Gastrocnemius medialis (tissue), 4 donors: ENCODE measurements around the gene DGKG.

Source experiments
- CTCF ChIP-seq, 5 experiments: fragments of 450-650 bp in 3 of 5; fragments of 200-600 bp in 2 of 5; sonication (generic) in 2 of 5; IDR thresholded peaks in 4 of 5; conservative IDR thresholded peaks in 1 of 5; 1 replicate in 4 of 5; 2 replicates in 1 of 5; pipeline ENCODE4 v1.5.1; 2016 to 2019; ENCODE audit warnings: antibody characterized with exemption in 5 of 5, mild to moderate bottlenecking in 3 of 5, moderate library complexity in 3 of 5
- POLR2A ChIP-seq, 2 donors: fragments of 450-650 bp; IDR thresholded peaks; one replicate each; pipeline ENCODE4 v1.6.1; 2017; ENCODE audit warnings: antibody characterized with exemption in 2 of 2, mild to moderate bottlenecking in 2 of 2, moderate library complexity in 2 of 2

- TF ChIP-seq POLR2A (IDR thresholded peaks at IDR 0.05) (no peak), CTCF (IDR thresholded peaks at IDR 0.05 in 4 of 5, conservative IDR thresholded peaks at IDR 0.05 in 1 of 5) (no peak)
Measured at GRCh38 chr3:186270701-186271100, 91.3 kb downstream of the DGKG start.
